ENCODE results near the gene NOL9.

- no peak for TF ChIP-seq EZH2 (IDR thresholded peaks at IDR 0.05)
- TF ChIP-seq CTCF (IDR thresholded peaks at IDR 0.05) = no peak
These were observed 41.0 kb downstream of the NOL9 start for GRCh38 chr1:6513320-6513801.

Data from neural progenitor cell (in vitro differentiated cells).